ENCODE results near the gene PTPN22.

PTPN22 gene

GRCh38 chr1:113887402-113888175, 16.1 kb upstream of the PTPN22 start, which contains the start of gene BCL2L15:
Gene BCL2L15, minus strand, starts transcription at chr1:113887581. Its CDS starts 206 bp downstream, at chr1:113887375.
- no peak for DNase-seq

- DNase-seq, result no peak
These were observed 15.2 kb upstream of the PTPN22 start for GRCh38 chr1:113886417-113887401.

- no peak for DNase-seq
These were observed 10.1 kb upstream of the PTPN22 start for GRCh38 chr1:113881661-113882060.

- no peak for DNase-seq
These were observed 8.2 kb upstream of the PTPN22 start for GRCh38 chr1:113879739-113880038.

GRCh38 chr1:113876176-113876575, 4.7 kb upstream of the PTPN22 start:
- no peak for DNase-seq

- no peak for DNase-seq
These were observed 4.2 kb upstream of the PTPN22 start for GRCh38 chr1:113875714-113876113.

- no peak for DNase-seq
These were observed 2.7 kb upstream of the PTPN22 start for GRCh38 chr1:113874012-113874879.

- no peak for DNase-seq
These were observed 865 bp upstream of the PTPN22 start for GRCh38 chr1:113872219-113872935.

- DNase-seq, result no peak
These were observed 734 bp downstream of the PTPN22 start for GRCh38 chr1:113870778-113871177.

GRCh38 chr1:113868387-113869083, 3.0 kb downstream of the PTPN22 start:
- no peak for DNase-seq

- DNase-seq, result no peak
These were observed 9.9 kb downstream of the PTPN22 start for GRCh38 chr1:113861641-113862040.

- DNase-seq, result no peak
These were observed 10.6 kb downstream of the PTPN22 start for GRCh38 chr1:113860891-113861290.

GRCh38 chr1:113859478-113860175, 11.9 kb downstream of the PTPN22 start:
- no peak for DNase-seq

- DNase-seq, result no peak
These were observed 12.5 kb downstream of the PTPN22 start for GRCh38 chr1:113858982-113859381.

GRCh38 chr1:113858418-113858817, 13.1 kb downstream of the PTPN22 start:
- no peak for DNase-seq

GRCh38 chr1:113857776-113858175, 13.7 kb downstream of the PTPN22 start:
- DNase-seq, result no peak

- DNase-seq, result no peak
These were observed 15.1 kb downstream of the PTPN22 start for GRCh38 chr1:113856401-113856790.

- no peak for DNase-seq
These were observed 15.7 kb downstream of the PTPN22 start for GRCh38 chr1:113855630-113856400.

- DNase-seq, result no peak
These were observed 17.3 kb downstream of the PTPN22 start for GRCh38 chr1:113854234-113854633.
